ENCODE measurements around the gene EPHB4. TPM values are rescaled to one million over a fixed set of nuclear protein-coding genes. Genes with fewer than 3 reads are reported as not detected.

EPHB4 gene
- total and polyA plus RNA-seq, 10 of the 15 experiments (the other 5 are each of a cell fraction or from before 2014, with no cell fraction given): 0.32 to 0.85 (median 0.48) TPM; not detected in 4

GRCh38 chr7:100824499-100825214, 2.7 kb downstream of the EPHB4 start (continued):
- no peak for TF ChIP-seq CUX1 (IDR thresholded peaks at IDR 0.05; ENCODE audit: insufficient replicate concordance, low read depth, low read length)
- TF ChIP-seq SUPT20H (IDR thresholded peaks at IDR 0.05; ENCODE audit: borderline replicate concordance, control insufficient read depth, low read depth, low read length): no peak
- TF ChIP-seq ZNF592 (IDR thresholded peaks at IDR 0.05): no peak
- TF ChIP-seq NFIC (IDR thresholded peaks at IDR 0.05; ENCODE audit: low read depth, low read length): no peak
